Measurements from ENCODE around the gene ENTREP1. TPM values are rescaled to one million over a fixed set of nuclear protein-coding genes. Genes with fewer than 3 reads are reported as not detected.

ENTREP1 gene
- total RNA-seq, 3 donors from 2014 or later: 3.0 to 52.7 (median 30.5) TPM

DNA sequence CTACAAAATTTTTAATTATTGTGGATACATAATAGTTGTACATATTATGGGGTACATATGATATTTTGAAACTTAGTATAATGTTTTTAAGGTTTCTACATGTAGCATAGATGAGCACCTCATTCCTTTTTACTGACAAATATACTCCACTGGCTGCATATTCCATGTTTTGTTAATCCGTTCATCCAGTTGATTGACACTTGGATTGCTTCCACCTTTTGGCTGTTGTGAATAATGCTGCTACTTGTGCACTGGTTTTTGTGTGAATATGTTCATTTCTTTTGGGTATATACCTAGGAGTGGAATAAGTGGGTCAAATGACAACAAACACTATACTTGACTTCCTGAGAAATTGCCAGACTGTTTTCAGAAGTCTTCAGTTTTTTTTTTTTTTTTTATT is 2.8 kb upstream of the ENTREP1 start:
- Histone ChIP-seq H3K27ac (no peak overlapping the region), H3K9me3 (no peaks in the 10 kb centered on the region), H3K4me1 (no peaks in the 10 kb centered on the region), H3K36me3 (no peaks in the 10 kb centered on the region), H3K27me3 (no peaks in the 10 kb centered on the region), H3K4me3 (no peak overlapping the region)
- intact Hi-C loops (cut with DNase I; ENCODE audit: low total_unique reads): no loop called here
- DNase-seq (ENCODE audit: low spot score in 2 of 2): no peak
- TF ChIP-seq POLR2AphosphoS5 (IDR thresholded peaks at IDR 0.05) (no peak), POLR2A (IDR thresholded peaks at IDR 0.05) (no peak)
- TF ChIP-seq, protein P1, sequence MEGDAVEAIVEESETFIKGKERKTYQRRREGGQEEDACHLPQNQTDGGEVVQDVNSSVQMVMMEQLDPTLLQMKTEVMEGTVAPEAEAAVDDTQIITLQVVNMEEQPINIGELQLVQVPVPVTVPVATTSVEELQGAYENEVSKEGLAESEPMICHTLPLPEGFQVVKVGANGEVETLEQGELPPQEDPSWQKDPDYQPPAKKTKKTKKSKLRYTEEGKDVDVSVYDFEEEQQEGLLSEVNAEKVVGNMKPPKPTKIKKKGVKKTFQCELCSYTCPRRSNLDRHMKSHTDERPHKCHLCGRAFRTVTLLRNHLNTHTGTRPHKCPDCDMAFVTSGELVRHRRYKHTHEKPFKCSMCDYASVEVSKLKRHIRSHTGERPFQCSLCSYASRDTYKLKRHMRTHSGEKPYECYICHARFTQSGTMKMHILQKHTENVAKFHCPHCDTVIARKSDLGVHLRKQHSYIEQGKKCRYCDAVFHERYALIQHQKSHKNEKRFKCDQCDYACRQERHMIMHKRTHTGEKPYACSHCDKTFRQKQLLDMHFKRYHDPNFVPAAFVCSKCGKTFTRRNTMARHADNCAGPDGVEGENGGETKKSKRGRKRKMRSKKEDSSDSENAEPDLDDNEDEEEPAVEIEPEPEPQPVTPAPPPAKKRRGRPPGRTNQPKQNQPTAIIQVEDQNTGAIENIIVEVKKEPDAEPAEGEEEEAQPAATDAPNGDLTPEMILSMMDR (IDR thresholded peaks at IDR 0.05): no peak

DNA sequence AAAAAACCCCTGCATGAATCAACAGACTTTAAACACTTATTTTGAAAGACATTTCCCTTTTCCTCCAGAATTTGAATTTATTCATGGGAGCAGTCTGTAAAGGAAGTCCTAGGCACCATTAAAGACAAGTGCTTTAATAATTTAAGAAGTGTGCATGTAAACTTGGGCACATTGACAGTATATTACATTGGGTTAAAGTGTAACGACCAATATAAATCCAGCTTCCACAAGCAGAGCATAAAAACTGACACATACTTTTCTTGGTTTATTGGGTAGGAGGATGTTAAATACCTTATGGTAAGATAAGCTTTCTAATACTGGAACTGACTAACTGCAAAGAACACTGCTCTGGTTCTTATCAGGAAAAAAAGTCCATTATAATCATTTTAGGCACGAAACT is 1.2 kb upstream of the ENTREP1 start:
- Histone ChIP-seq H3K27me3 (no peaks in the 10 kb centered on the region), H3K4me1 (no peaks in the 10 kb centered on the region), H3K4me3 (peak overlapping the region in 1 of 3 donors; percentile 66), H3K36me3 (no peaks in the 10 kb centered on the region), H3K27ac (no peak overlapping the region), H3K9me3 (no peaks in the 10 kb centered on the region)
- intact Hi-C loops (cut with DNase I; ENCODE audit: low total_unique reads): no loop called here
- TF ChIP-seq POLR2AphosphoS5 (IDR thresholded peaks at IDR 0.05): no peak
- TF ChIP-seq, protein P1 (IDR thresholded peaks at IDR 0.05): no peak
- no peak for TF ChIP-seq POLR2A (IDR thresholded peaks at IDR 0.05)
- DNase-seq (ENCODE audit: low spot score in 2 of 2): no peak

DNA sequence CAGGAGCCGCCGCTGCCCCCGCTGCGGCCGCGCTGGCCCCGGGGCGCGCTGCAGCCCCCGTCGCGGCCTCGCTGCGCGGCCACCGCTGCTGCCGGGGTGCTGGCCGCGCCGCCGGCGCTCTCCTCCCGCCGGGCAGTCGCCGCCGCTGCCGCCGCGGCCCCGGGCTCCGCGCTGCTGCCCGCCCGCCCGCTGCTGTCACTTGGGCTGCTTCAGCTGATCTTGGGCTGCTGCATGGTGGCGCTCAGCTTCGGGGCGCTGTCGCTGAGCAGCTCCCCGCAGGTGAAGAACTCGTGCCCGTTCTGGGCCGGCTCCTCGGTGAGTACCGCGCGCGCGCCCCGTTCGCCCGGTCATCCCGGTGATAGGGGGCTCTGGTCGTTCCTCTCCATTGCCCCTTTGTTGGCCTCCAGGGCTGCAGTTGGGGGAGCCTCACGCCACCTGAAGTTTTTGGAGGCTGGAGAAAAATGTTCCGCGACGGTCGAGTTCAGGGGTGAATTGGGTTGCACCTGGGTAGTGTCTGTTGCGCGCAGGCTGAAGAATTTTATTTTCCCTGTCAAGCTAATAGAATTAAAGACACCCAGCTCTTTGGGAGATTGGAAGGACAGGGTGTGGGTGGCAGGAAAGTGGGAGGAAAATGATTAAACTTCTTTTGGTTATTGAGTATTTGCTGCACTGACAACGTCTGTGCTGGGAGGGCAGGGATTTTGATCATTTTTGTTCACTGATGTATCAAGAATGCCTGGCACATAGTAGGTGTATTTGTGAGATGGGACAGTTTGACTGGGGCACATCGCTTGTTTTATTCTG is 596 bp downstream of the ENTREP1 start:
- H3K27me3 ChIP-seq: no peaks in the 10 kb centered on the region
- H3K9me3 ChIP-seq: no peaks in the 10 kb centered on the region
- TF ChIP-seq POLR2AphosphoS5 (IDR thresholded peaks at IDR 0.05): no peak
- TF ChIP-seq, protein P1 (IDR thresholded peaks at IDR 0.05): no peak
- TF ChIP-seq POLR2A (IDR thresholded peaks at IDR 0.05): no peak
- no peaks in the 10 kb centered on the region for H3K36me3 ChIP-seq
- peak overlapping the region; percentile 11 to 86 for H3K27ac ChIP-seq
- intact Hi-C loops (cut with DNase I; ENCODE audit: low total_unique reads): no loop called here
- DNase-seq (ENCODE audit: low spot score in 2 of 2): no peak
- H3K4me1 ChIP-seq: no peaks in the 10 kb centered on the region
- peak overlapping the region; percentile 48 to 80 (median 66) for H3K4me3 ChIP-seq

DNA sequence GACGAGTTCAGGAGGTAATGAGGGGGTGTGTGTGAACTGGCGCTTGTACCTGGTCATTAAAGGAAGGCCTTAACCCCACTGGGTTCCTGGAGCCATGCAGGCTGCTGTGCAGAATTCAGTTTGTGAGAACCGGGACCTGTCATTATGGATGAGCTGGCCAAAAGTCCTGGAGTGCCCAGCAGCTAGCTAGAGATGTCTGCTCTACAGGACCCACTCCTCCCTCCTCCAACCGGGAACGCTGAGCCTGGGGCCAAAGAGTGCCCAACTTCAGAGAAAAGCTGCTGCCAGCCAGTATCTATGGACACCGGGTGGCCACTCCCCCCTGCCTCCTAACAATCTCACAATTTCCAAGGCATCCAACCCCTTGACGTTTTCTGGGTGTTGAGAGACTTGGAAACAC is 1.2 kb downstream of the ENTREP1 start:
- H3K4me3 ChIP-seq: peak overlapping the region; percentile 48 to 80 (median 66)
- no peaks in the 10 kb centered on the region for H3K36me3 ChIP-seq
- peak overlapping the region; percentile 11 to 86 for H3K27ac ChIP-seq
- no peaks in the 10 kb centered on the region for H3K4me1 ChIP-seq
- DNase-seq (ENCODE audit: low spot score in 2 of 2): peak in 1 of 2 donors; percentile 56
- no peaks in the 10 kb centered on the region for H3K9me3 ChIP-seq
- no peaks in the 10 kb centered on the region for H3K27me3 ChIP-seq
- intact Hi-C loops (cut with DNase I; ENCODE audit: low total_unique reads): no loop called here
- TF ChIP-seq, protein P1 (IDR thresholded peaks at IDR 0.05): no peak
- TF ChIP-seq POLR2A (IDR thresholded peaks at IDR 0.05): no peak
- no peak for TF ChIP-seq POLR2AphosphoS5 (IDR thresholded peaks at IDR 0.05)

DNA sequence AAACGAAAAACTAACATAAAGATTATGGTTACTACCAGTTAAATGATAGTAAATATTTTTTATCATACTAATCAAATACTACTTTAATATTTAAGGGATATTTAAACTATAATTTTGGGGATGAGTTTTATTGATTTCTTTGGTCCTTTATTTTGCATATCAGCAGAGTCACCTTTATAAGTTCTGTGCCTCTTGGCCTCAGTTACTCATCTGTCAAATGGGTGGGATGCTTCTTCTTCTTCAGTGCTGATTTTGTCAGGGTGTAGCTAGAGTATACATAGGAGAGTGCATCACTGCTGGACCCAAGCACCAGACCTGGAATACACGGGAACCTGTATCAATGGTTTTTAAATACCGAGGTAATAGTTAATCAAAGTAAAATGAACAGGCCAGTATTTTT is 5.6 kb downstream of the ENTREP1 start:
- TF ChIP-seq, protein P1 (IDR thresholded peaks at IDR 0.05): no peak
- no peak for TF ChIP-seq POLR2A (IDR thresholded peaks at IDR 0.05)
- TF ChIP-seq POLR2AphosphoS5 (IDR thresholded peaks at IDR 0.05): no peak
- Histone ChIP-seq H3K36me3 (no peaks in the 10 kb centered on the region), H3K27me3 (no peaks in the 10 kb centered on the region), H3K4me3 (no peak overlapping the region), H3K4me1 (no peaks in the 10 kb centered on the region), H3K9me3 (no peaks in the 10 kb centered on the region), H3K27ac (peak overlapping the region in 1 of 2 donors; percentile 54)
- intact Hi-C loops (cut with DNase I; ENCODE audit: low total_unique reads): no loop called here
- no peak for DNase-seq (ENCODE audit: low spot score in 2 of 2)
